CD4-positive, CD25-positive, alpha-beta regulatory T cell (primary cell): ENCODE measurements around the gene SCAP. TPM values are rescaled to one million over a fixed set of nuclear protein-coding genes. Genes with fewer than 3 reads are reported as not detected.
"Not testable (repeated sequence)": the region's sequence is repeated elsewhere in the genome, so short reads cannot be mapped to it uniquely, and the experiment has no call there.

ENCODE experiments used
- ATAC-seq, 2 donors: fragments of 150-1000 bp; cut with Tn5 transposase; one replicate each; pipeline ENCODE4 v1.10.0; 2021; ENCODE audit warnings: low read depth in 2 of 2, moderate number of reproducible peaks in 2 of 2, moderate library complexity in 1 of 2
- DNase-seq, 3 donors: peaks; one replicate each; pipeline versions ENCODE4 v3.0.0 to v3.0.0-alpha.2; 2012 to 2022; ENCODE audit warnings: mixed read lengths in 1 of 3
- H3K27ac ChIP-seq: one replicate; pipeline ENCODE4 v1.7.0; 2013; ENCODE audit warnings: mild to moderate bottlenecking, low read length; ENCODE audit not compliant: insufficient read depth, poor library complexity, severe bottlenecking
- H3K27me3 ChIP-seq: one replicate; pipeline ENCODE4 v1.7.0; 2013; ENCODE audit warnings: low read length; ENCODE audit not compliant: control insufficient read depth, insufficient read depth
- H3K36me3 ChIP-seq: one replicate; pipeline ENCODE4 v1.7.0; 2013; ENCODE audit warnings: mild to moderate bottlenecking, low read length, moderate library complexity; ENCODE audit not compliant: control insufficient read depth, insufficient read depth
- H3K4me1 ChIP-seq: 2 replicates; pipeline ENCODE4 v1.7.0; 2013; ENCODE audit warnings: mild to moderate bottlenecking, low read length; ENCODE audit not compliant: insufficient read depth, control insufficient read depth, poor library complexity, severe bottlenecking
- H3K4me3 ChIP-seq: one replicate; pipeline ENCODE4 v1.7.0; 2013; ENCODE audit warnings: low read depth, mild to moderate bottlenecking, low read length, moderate library complexity
- H3K9me3 ChIP-seq, 2 experiments: 1 replicate in 1 of 2; 2 replicates in 1 of 2; pipeline ENCODE4 v1.7.0; 2013; ENCODE audit warnings: low read length in 2 of 2, mild to moderate bottlenecking in 1 of 2, moderate library complexity in 1 of 2; ENCODE audit not compliant: control insufficient read depth in 2 of 2
- H3K27ac Mint-ChIP-seq, 3 donors: one replicate each; pipeline ENCODE4 v1.8.0; 2020 to 2022; ENCODE audit warnings: mild to moderate bottlenecking in 3 of 3, mixed read lengths in 3 of 3, moderate library complexity in 2 of 3
- H3K27me3 Mint-ChIP-seq: one replicate; pipeline ENCODE4 v1.8.0; 2022; ENCODE audit warnings: mild to moderate bottlenecking, mixed read lengths
- H3K36me3 Mint-ChIP-seq: one replicate; pipeline ENCODE4 v1.8.0; 2020; ENCODE audit warnings: mixed read lengths
- H3K4me1 Mint-ChIP-seq, 4 donors: one replicate each; pipeline ENCODE4 v1.8.0; 2020 to 2022; ENCODE audit warnings: mixed read lengths in 4 of 4, mild to moderate bottlenecking in 1 of 4
- H3K4me3 Mint-ChIP-seq, 4 donors: one replicate each; pipeline ENCODE4 v1.8.0; 2020 to 2022; ENCODE audit warnings: mild to moderate bottlenecking in 4 of 4, mixed read lengths in 4 of 4, moderate library complexity in 3 of 4
- H3K9me3 Mint-ChIP-seq, 7 donors: one replicate each; pipeline ENCODE4 v1.8.0; 2020 to 2022; ENCODE audit warnings: mixed read lengths in 7 of 7, mild to moderate bottlenecking in 3 of 7, moderate library complexity in 2 of 7
- polyA plus RNA-seq, 4 donors: library from polyadenylated mRNA; unstranded; fragments of 300-500 nt; fragmentation: Illumina TruSeq; gene quantifications; one replicate each; pipeline ENCODE4 v1.2.3, GENCODE V29; 2021
- total RNA-seq: library from RNA; stranded (reverse); gene quantifications from one replicate; pipeline ENCODE4 v1.2.3, GENCODE V29; 2022

Gene SCAP
- total and polyA plus RNA-seq, 5 donors from 2014 or later = 43.2 to 92.4 (median 47.1) TPM

DNA sequence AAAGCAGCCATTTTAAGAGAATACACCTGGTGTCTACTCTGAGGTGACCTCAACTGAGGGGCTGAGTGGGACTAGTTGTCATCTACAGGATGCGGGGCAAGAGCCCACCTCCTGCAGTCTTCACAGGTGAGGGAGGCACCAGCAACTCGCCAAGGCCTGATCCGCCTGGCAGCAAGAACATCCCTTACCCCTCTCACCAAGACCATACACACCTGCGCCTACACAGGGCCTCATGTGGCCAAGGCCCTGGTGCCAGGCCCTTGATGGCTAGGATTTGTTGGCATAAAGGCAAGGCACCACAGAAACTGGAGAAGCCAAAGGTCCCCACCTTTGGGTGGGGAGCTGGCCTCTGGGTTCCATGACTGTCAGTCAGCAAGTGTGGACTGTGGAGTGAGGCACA lies 19.4 kb upstream of the SCAP start:
- no peaks in the 10 kb centered on the region for H3K9me3 Mint-ChIP-seq
- no peak for ATAC-seq
- Histone ChIP-seq H3K27ac (no peak overlapping the region), H3K9me3 (no peaks in the 10 kb centered on the region), H3K27me3 (no peaks in the 10 kb centered on the region), H3K4me3 (no peak overlapping the region), H3K4me1 (no peaks in the 10 kb centered on the region), H3K36me3 (peaks cover 42% of the 10 kb centered on the region)
- H3K4me1 Mint-ChIP-seq = peaks cover 0 to 4% (median 0%) of the 10 kb centered on the region in 4 donors
- H3K27ac Mint-ChIP-seq = no peak overlapping the region
- H3K4me3 Mint-ChIP-seq = no peak overlapping the region
- no peak for DNase-seq
- peaks cover 35% of the 10 kb centered on the region for H3K36me3 Mint-ChIP-seq
- H3K27me3 Mint-ChIP-seq = no peaks in the 10 kb centered on the region

DNA sequence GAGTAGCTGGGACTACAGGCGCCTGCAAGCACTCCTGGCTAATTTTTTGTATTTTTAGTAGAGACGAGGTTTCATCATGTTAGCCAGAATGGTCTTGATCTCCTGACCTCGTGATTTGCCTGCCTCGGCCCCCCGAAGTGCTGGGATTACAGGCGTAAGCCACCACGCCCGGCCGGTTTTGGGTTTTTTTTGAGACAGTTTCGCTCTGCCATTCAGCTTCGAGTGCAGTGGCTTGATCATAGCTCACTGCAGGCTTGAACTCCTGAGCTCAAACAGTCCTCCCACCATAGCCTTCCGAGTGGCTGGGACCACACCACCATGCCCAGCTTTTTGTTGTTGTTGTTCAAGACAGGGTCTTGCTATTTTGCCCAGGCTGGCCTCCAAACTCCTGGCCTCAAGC lies 16.0 kb upstream of the SCAP start:
- Mint-ChIP-seq H3K4me1 (peaks cover 0 to 3% (median 0%) of the 10 kb centered on the region in 4 donors), H3K27ac (no peak overlapping the region), H3K27me3 (no peaks in the 10 kb centered on the region), H3K36me3 (peaks cover 18% of the 10 kb centered on the region), H3K4me3 (no peak overlapping the region), H3K9me3 (no peaks in the 10 kb centered on the region)
- H3K4me1 ChIP-seq = no peaks in the 10 kb centered on the region
- H3K27me3 ChIP-seq = no peaks in the 10 kb centered on the region
- H3K36me3 ChIP-seq = peaks cover 22% of the 10 kb centered on the region
- no peak overlapping the region for H3K27ac ChIP-seq
- DNase-seq (no peak), ATAC-seq (no peak)
- no peak overlapping the region for H3K4me3 ChIP-seq
- no peaks in the 10 kb centered on the region for H3K9me3 ChIP-seq

DNA sequence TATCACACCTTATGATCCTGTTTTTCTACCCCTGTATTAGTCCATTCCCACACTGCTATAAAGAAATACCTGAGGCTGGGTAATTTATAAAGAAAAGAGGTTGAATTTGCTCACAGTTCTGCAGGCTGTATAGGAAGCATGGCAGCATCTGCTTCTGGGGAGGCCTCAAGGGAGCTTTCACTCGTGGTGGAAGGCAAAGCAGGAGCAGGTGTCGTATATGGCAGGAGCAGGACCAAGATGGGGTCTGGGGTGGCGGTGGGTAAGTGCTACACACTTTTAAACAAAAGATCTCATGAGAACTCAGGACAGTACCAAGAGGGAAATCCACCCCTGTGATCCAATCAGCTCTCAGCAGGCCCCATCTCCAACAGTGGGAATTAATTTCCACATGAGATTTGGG lies 15.4 kb upstream of the SCAP start:
- H3K27me3 ChIP-seq = no peaks in the 10 kb centered on the region
- peak overlapping the region in 1 of 3 donors; percentile 63 for H3K27ac Mint-ChIP-seq
- no peak for DNase-seq

DNA sequence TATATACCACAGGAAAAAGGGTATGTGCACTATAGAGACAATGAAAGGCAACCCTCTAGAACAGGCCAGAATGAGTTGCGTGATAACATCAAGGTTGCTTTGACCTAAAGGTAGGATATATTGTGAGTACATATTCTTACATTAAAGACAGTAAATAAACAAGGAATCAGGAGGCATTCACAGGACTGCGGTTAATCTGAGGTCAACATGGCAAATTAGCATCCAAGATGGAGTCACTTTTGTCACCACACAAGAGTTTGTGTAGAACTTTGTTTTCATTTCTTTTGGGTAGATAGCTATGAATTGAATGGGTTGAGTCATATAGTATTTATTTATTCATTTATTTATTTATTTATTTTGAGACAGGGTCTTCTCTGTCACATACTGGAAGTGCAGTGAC lies 11.5 kb upstream of the SCAP start:
- DNase-seq (no peak), ATAC-seq (no peak)
- no peaks in the 10 kb centered on the region for H3K9me3 Mint-ChIP-seq
- H3K27ac Mint-ChIP-seq = no peak overlapping the region
- no peaks in the 10 kb centered on the region for H3K27me3 Mint-ChIP-seq
- Histone ChIP-seq H3K36me3 (peaks cover 4% of the 10 kb centered on the region), H3K4me3 (no peak overlapping the region), H3K4me1 (no peaks in the 10 kb centered on the region), H3K27me3 (no peaks in the 10 kb centered on the region), H3K27ac (no peak overlapping the region), H3K9me3 (no peaks in the 10 kb centered on the region)
- H3K4me3 Mint-ChIP-seq = no peak overlapping the region
- H3K36me3 Mint-ChIP-seq = peaks cover 10% of the 10 kb centered on the region
- H3K4me1 Mint-ChIP-seq = peaks cover 0 to 3% (median 0%) of the 10 kb centered on the region in 4 donors

More for the DNA sequence above, 15.4 kb upstream of the SCAP start:
- no peak overlapping the region for H3K4me3 ChIP-seq
- Mint-ChIP-seq H3K4me3 (no peak overlapping the region), H3K27me3 (no peaks in the 10 kb centered on the region), H3K36me3 (peaks cover 15% of the 10 kb centered on the region), H3K4me1 (peaks cover 0 to 3% (median 0%) of the 10 kb centered on the region in 4 donors), H3K9me3 (no peaks in the 10 kb centered on the region)
- H3K27ac ChIP-seq = no peak overlapping the region
- H3K9me3 ChIP-seq = no peaks in the 10 kb centered on the region
- H3K4me1 ChIP-seq = no peaks in the 10 kb centered on the region
- no peak for ATAC-seq
- peaks cover 21% of the 10 kb centered on the region for H3K36me3 ChIP-seq

DNA sequence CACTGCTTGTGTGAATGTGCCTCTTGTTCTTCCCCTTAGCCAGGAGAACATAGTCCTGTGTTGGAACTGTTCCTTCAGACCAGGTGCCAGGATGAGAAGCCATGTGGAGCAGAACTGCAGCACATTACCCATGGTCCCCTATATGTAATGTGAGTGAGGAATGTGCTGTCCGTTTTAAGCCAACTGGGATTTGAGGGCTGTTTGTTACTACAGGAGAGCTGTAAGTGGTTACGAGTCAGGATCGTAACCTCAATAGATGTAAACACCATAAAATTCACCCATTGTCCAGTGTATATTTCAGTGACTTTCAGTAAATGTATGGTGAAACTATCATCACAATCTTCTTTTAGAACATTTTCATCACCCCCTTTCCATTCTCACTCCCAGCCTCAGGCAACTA lies 10.1 kb upstream of the SCAP start:
- ATAC-seq = no peak
- no peak overlapping the region for H3K27ac ChIP-seq
- no peaks in the 10 kb centered on the region for H3K27me3 ChIP-seq
- H3K4me3 ChIP-seq = no peak overlapping the region
- Mint-ChIP-seq H3K36me3 (peaks cover 6% of the 10 kb centered on the region), H3K4me3 (no peak overlapping the region), H3K27ac (no peak overlapping the region), H3K27me3 (no peaks in the 10 kb centered on the region), H3K4me1 (peaks cover 0 to 3% (median 0%) of the 10 kb centered on the region in 4 donors), H3K9me3 (no peaks in the 10 kb centered on the region)
- no peaks in the 10 kb centered on the region for H3K4me1 ChIP-seq
- H3K9me3 ChIP-seq = no peaks in the 10 kb centered on the region
- H3K36me3 ChIP-seq = peaks cover 2% of the 10 kb centered on the region
- DNase-seq = no peak

DNA sequence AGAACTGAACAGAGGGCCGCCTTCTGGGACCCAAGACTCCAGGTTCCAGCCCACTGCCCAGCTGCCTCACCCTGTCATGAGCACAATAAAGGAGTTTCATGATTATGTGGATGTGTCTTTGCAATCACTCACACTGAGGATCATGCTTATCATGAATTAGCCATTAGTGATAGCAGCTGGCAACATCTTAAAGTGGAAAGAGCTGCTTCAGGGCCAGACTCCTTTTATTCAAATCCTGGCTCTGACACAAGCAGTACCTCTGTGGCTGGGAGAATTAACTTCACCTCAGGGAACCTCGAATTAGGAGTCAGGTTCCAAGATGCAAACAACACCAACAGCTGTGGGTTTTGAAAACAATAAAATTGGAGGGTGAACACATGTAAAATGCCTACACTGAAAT lies 6.6 kb upstream of the SCAP start:
- Mint-ChIP-seq H3K4me3 (no peak overlapping the region), H3K27ac (no peak overlapping the region), H3K9me3 (no peaks in the 10 kb centered on the region), H3K4me1 (peaks cover 0 to 3% (median 0%) of the 10 kb centered on the region in 4 donors), H3K27me3 (no peaks in the 10 kb centered on the region), H3K36me3 (peaks cover 4% of the 10 kb centered on the region)
- ATAC-seq (no peak), DNase-seq (no peak)
- Histone ChIP-seq H3K4me3 (no peak overlapping the region), H3K9me3 (no peaks in the 10 kb centered on the region), H3K4me1 (no peaks in the 10 kb centered on the region), H3K36me3 (no peaks in the 10 kb centered on the region), H3K27me3 (no peaks in the 10 kb centered on the region), H3K27ac (no peak overlapping the region)

DNA sequence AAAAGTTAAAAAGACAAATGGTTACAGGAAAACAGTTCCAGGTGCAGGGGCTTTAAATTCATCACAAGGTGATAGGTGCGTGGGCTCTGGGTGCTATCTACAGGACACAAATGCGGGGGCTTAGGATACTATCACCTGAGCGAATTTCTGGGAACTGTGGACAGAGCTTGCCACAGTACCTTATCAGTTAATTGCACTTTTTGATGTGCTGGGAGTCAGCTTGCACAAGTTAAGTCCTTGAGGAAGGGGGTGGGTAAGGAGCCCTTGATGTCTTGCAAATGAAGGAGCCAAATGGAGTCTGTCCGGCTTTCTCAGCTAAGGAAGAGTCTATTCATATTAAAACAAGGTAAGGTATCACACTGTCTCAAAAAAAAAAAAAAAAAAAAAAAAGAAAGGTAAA lies 6.0 kb upstream of the SCAP start:
- not testable (repeated sequence) for H3K27me3 ChIP-seq, H3K36me3 Mint-ChIP-seq, H3K27me3 Mint-ChIP-seq, H3K9me3 Mint-ChIP-seq, ATAC-seq, H3K4me1 Mint-ChIP-seq, H3K27ac Mint-ChIP-seq, H3K9me3 ChIP-seq, H3K36me3 ChIP-seq, H3K4me3 ChIP-seq, DNase-seq, H3K4me3 Mint-ChIP-seq, H3K4me1 ChIP-seq, H3K27ac ChIP-seq

DNA sequence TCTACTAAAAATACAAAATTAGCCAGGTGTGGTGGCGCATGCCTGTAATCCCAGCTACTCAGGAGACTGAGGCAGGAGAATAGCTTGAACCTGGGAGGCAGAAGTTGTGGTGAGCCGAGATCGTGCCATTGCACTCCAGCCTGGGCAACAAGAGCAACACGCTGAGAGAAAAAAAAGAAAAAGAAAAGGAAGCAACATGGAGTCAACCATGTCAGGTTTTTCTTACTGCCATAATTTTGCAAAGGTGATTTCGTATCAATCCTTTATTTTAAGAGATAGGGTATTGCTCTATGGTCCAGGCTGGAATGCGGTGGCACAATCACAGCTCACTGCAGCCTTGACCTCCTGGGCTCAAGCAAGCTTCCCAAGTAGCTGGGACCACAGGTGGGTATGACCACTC lies 4.5 kb upstream of the SCAP start:
- not testable (repeated sequence) for H3K4me3 ChIP-seq, H3K9me3 Mint-ChIP-seq, H3K9me3 ChIP-seq, DNase-seq, H3K27ac Mint-ChIP-seq, H3K4me3 Mint-ChIP-seq, H3K36me3 ChIP-seq, H3K27me3 Mint-ChIP-seq, H3K36me3 Mint-ChIP-seq, H3K27ac ChIP-seq, ATAC-seq, H3K27me3 ChIP-seq
- H3K4me1 ChIP-seq = peaks cover 11% of the 10 kb centered on the region
- H3K4me1 Mint-ChIP-seq = peaks cover 3 to 15% (median 7%) of the 10 kb centered on the region in 4 donors
